Fibroblast of the aortic adventitia (primary cell): ENCODE data around the gene CNTN1. TPM values are rescaled to one million over a fixed set of nuclear protein-coding genes. Genes with fewer than 3 reads are reported as not detected.

Source experiments
- DNase-seq: peaks from one replicate; pipeline ENCODE4 v3.0.0-alpha.2; 2010; ENCODE audit warnings: low read depth
- H3K4me3 ChIP-seq: 2 replicates; pipeline ENCODE4 v1.5.1; 2011; ENCODE audit warnings: low read depth, mild to moderate bottlenecking, control low read depth, low read length, moderate library complexity
- CTCF ChIP-seq: IDR thresholded peaks from 2 replicates; pipeline ENCODE4 v1.5.1; 2011; ENCODE audit warnings: mild to moderate bottlenecking, low read length, control low read depth, inconsistent platforms; ENCODE audit not compliant: insufficient read depth
- total RNA-seq: library from RNA; depleted of rRNA; stranded (reverse); fragments of >200 nt; gene quantifications from 2 replicates; pipeline ENCODE4 v1.2.3, GENCODE V29; 2012; ENCODE audit warnings: low replicate concordance

The CNTN1 gene
- total RNA-seq, 1 donor = 0.27 TPM

DNA sequence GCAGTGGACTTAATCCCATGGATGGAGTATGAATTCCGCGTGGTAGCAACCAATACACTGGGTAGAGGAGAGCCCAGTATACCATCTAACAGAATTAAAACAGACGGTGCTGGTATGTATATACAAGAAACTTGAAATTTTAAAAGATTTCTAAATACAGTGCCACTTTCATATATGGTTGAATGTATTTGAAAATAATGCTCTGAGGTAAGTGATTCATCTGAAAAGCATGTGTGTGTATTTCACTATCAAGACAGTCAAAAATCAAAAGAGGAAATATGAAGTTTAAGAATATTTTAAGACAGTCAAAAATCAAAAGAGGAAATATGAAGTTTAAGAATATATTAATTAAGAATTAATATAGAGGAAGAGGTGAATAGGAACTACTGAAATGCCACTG lies 300.9 kb downstream of the CNTN1 start:
- no peak for TF ChIP-seq CTCF
- no peak for DNase-seq

GRCh38 chr12:40996091-40996490 lies 303.9 kb downstream of the CNTN1 start:
- no peak overlapping the region for H3K4me3 ChIP-seq
- no peak for TF ChIP-seq CTCF
- no peak for DNase-seq

More for the DNA sequence above, 300.9 kb downstream of the CNTN1 start:
- no peak overlapping the region for H3K4me3 ChIP-seq

DNA sequence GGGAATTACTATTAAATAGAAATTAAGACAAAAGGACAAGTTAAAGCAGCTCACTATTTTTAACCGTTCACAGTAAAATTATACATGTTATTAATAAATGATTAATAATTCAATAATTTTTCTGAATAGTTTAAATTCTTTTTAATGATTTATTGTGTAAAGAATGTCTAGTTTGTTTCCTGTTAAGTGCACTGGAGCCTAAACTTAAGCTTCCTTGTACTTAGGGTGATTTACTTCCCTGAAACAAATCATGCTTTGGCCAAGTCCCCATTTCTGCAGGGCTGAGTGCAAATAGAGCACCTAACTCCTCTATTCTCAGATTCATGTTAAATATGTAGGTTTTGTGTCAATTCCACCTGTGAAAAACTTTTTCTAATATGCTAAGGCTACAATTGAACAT lies 307.0 kb downstream of the CNTN1 start:
- no peak for DNase-seq
- no peak for TF ChIP-seq CTCF
- no peak overlapping the region for H3K4me3 ChIP-seq

DNA sequence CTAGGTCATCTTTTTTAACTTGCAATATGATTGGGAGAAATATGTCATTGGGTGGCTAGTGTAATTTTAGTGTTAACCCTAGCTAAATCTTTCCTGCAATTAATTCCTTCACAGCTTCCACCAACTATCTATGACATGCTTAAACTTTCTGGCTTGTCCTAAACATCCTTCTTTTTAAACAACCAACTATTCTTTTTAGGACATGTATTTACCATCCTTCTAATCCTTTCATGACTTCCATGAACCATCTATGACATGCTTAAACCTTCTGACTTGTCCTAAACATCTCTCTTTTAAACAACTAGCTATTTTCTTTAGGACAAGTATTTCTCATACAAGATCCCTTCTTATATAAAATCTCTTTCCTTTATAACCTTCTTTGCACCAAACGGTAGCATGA lies 316.2 kb downstream of the CNTN1 start:
- no peak for DNase-seq
- no peak for TF ChIP-seq CTCF
- H3K4me3 ChIP-seq = no peak overlapping the region

- no peak for DNase-seq
- H3K4me3 ChIP-seq = no peak overlapping the region
- no peak for TF ChIP-seq CTCF
Observed at GRCh38 chr12:41011939-41012338, 319.7 kb downstream of the CNTN1 start.

GRCh38 chr12:41013881-41014642 lies 321.8 kb downstream of the CNTN1 start:
- TF ChIP-seq CTCF = no peak
- DNase-seq = no peak
- H3K4me3 ChIP-seq = no peak overlapping the region

GRCh38 chr12:41014643-41015020 lies 322.4 kb downstream of the CNTN1 start:
- H3K4me3 ChIP-seq = no peak overlapping the region
- TF ChIP-seq CTCF = no peak
- peak; percentile 1 for DNase-seq
